ENCODE results near the gene SLC25A42.
"Not testable (repeated sequence)": the region's sequence is repeated elsewhere in the genome, so short reads cannot be mapped to it uniquely, and the experiment has no call there.

The SLC25A42 gene

GRCh38 chr19:19145684-19146608 is 82.2 kb downstream of the SLC25A42 start:
- H3K4me3 ChIP-seq (ENCODE audit: low read length): no peak overlapping the region
- peaks cover 4% of the 10 kb centered on the region for H3K4me1 ChIP-seq (ENCODE audit: control insufficient read depth, insufficient read depth, low read length)
- peak overlapping the region; percentile 79 for H3K9ac ChIP-seq (ENCODE audit: low read depth, low read length)
- H3K9me3 ChIP-seq (replicated peaks; ENCODE audit: low read length): no peaks in the 10 kb centered on the region
- peak overlapping the region; percentile 76 for H3K4me2 ChIP-seq (ENCODE audit: low read length)
- H3K27me3 ChIP-seq (ENCODE audit: control insufficient read depth, insufficient read depth, low read length): no peaks in the 10 kb centered on the region
- no peaks in the 10 kb centered on the region for H3K36me3 ChIP-seq (ENCODE audit: insufficient read depth, low read length)

DNA sequence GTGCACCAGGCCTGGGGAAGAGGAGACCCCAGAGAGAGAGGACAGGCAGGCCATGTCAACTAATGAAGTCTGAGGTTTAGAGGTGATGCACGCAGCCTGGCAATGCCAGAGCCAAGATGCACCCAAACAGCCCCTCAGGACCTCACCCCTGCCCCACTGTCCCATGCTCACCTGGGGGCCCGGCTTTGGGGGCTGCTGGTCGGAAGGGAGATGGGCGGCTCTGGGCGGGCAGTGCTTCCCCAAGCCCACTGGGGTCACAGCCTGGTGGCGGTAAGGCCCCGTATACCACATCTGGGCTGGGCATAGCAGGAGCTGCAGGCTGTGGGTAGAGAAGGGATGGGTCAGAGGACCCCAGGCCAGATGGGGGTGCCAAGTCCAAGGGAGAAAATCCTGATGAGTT is 83.1 kb downstream of the SLC25A42 start:
- Histone ChIP-seq H3K27me3 (ENCODE audit: control insufficient read depth, insufficient read depth, low read length) (no peaks in the 10 kb centered on the region), H3K9me3 (replicated peaks; ENCODE audit: low read length) (no peaks in the 10 kb centered on the region), H3K4me1 (ENCODE audit: control insufficient read depth, insufficient read depth, low read length) (peaks cover 4% of the 10 kb centered on the region), H3K4me3 (ENCODE audit: low read length) (no peak overlapping the region), H3K9ac (ENCODE audit: low read depth, low read length) (no peak overlapping the region), H3K36me3 (ENCODE audit: insufficient read depth, low read length) (no peaks in the 10 kb centered on the region), H3K4me2 (ENCODE audit: low read length) (no peak overlapping the region)

- Histone ChIP-seq H3K36me3 (ENCODE audit: insufficient read depth, low read length) (no peaks in the 10 kb centered on the region), H3K27me3 (ENCODE audit: control insufficient read depth, insufficient read depth, low read length) (no peaks in the 10 kb centered on the region), H3K9ac (ENCODE audit: low read depth, low read length) (no peak overlapping the region)
These were observed 83.5 kb downstream of the SLC25A42 start for GRCh38 chr19:19147344-19147743.

GRCh38 chr19:19148504-19148903 is 84.7 kb downstream of the SLC25A42 start:
- H3K9me3 ChIP-seq (replicated peaks; ENCODE audit: low read length); H3K9ac ChIP-seq (ENCODE audit: low read depth, low read length); H3K36me3 ChIP-seq (ENCODE audit: insufficient read depth, low read length); H3K4me1 ChIP-seq (ENCODE audit: control insufficient read depth, insufficient read depth, low read length); H3K4me3 ChIP-seq (ENCODE audit: low read length); H3K4me2 ChIP-seq (ENCODE audit: low read length); H3K27me3 ChIP-seq (ENCODE audit: control insufficient read depth, insufficient read depth, low read length): not testable (repeated sequence)

More at GRCh38 chr19:19147344-19147743, 83.5 kb downstream of the SLC25A42 start:
- H3K4me1 ChIP-seq (ENCODE audit: control insufficient read depth, insufficient read depth, low read length): peaks cover 4% of the 10 kb centered on the region
- H3K4me3 ChIP-seq (ENCODE audit: low read length): no peak overlapping the region
- H3K4me2 ChIP-seq (ENCODE audit: low read length): no peak overlapping the region
- H3K9me3 ChIP-seq (replicated peaks; ENCODE audit: low read length): no peaks in the 10 kb centered on the region

- H3K9me3 ChIP-seq (replicated peaks; ENCODE audit: low read length): no peaks in the 10 kb centered on the region
- no peak overlapping the region for H3K4me3 ChIP-seq (ENCODE audit: low read length)
- H3K36me3 ChIP-seq (ENCODE audit: insufficient read depth, low read length): no peaks in the 10 kb centered on the region
- H3K27me3 ChIP-seq (ENCODE audit: control insufficient read depth, insufficient read depth, low read length): no peaks in the 10 kb centered on the region
- no peak overlapping the region for H3K9ac ChIP-seq (ENCODE audit: low read depth, low read length)
- H3K4me1 ChIP-seq (ENCODE audit: control insufficient read depth, insufficient read depth, low read length): peaks cover 4% of the 10 kb centered on the region
- no peak overlapping the region for H3K4me2 ChIP-seq (ENCODE audit: low read length)
These were observed 85.6 kb downstream of the SLC25A42 start for GRCh38 chr19:19149435-19149834.

DNA sequence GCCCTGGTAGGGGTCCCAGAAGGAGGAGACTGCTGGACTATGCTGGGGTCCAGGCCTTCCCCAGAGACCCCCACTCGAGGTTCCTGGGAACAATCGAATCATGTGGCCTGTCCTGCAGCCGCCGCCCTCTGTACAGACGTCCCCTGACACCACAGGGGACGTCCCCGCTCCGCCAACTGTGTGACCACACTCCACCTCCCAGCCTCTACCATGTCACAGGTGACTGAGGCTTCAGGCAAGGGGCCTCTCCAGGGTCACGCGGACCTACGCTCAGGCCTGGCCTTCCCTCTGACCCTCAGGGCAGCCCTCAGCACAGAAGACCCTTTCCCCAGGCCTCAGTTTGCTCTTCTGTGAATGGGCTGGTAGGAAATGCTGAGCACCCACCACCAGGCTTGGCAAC is 87.6 kb downstream of the SLC25A42 start:
- Histone ChIP-seq H3K9ac (ENCODE audit: low read depth, low read length) (no peak overlapping the region), H3K4me2 (ENCODE audit: low read length) (no peak overlapping the region), H3K36me3 (ENCODE audit: insufficient read depth, low read length) (no peaks in the 10 kb centered on the region), H3K27me3 (ENCODE audit: control insufficient read depth, insufficient read depth, low read length) (no peaks in the 10 kb centered on the region), H3K9me3 (replicated peaks; ENCODE audit: low read length) (no peaks in the 10 kb centered on the region), H3K4me3 (ENCODE audit: low read length) (no peak overlapping the region), H3K4me1 (ENCODE audit: control insufficient read depth, insufficient read depth, low read length) (no peaks in the 10 kb centered on the region)

DNA sequence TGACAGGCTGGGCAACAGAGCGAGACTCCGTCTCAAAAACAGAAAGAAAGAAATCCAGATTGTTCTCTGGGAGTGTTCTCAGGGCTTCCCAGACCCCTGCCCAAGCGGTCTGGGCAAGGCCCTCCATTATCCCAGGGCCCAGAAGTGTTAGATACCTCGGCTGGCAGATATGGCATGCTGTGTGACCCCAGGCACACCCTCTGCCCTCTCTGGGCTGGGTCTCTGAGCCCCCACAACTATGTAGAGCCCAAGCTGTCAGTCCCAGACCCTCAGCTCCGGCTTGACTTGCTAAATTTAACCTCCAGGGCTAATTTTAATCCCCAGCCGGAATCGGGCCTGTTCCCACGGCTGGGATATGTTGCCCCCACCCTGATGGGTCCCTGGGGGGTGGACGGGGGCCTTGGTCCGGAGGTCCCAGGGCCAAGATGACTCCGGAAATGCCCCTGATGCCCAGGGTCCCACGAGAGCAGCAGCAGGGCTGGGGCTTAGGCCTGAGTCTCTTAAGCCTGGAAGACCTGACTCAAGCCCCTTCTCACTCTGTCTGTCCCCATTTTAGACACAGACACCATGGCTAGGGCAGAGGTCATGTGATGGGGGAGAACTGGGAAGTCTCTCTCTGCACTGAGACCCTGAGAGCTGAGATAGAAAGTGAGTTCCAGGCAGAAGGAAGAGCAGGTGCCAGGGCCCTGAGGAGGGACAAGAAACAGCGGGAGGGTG is 89.0 kb downstream of the SLC25A42 start:
- no peak overlapping the region for H3K4me3 ChIP-seq (ENCODE audit: low read length)
- no peak overlapping the region for H3K4me2 ChIP-seq (ENCODE audit: low read length)
- H3K27me3 ChIP-seq (ENCODE audit: control insufficient read depth, insufficient read depth, low read length): no peaks in the 10 kb centered on the region
- H3K9ac ChIP-seq (ENCODE audit: low read depth, low read length): no peak overlapping the region
- H3K4me1 ChIP-seq (ENCODE audit: control insufficient read depth, insufficient read depth, low read length): no peaks in the 10 kb centered on the region
- H3K9me3 ChIP-seq (replicated peaks; ENCODE audit: low read length): no peaks in the 10 kb centered on the region
- peaks cover 3% of the 10 kb centered on the region for H3K36me3 ChIP-seq (ENCODE audit: insufficient read depth, low read length)

DNA sequence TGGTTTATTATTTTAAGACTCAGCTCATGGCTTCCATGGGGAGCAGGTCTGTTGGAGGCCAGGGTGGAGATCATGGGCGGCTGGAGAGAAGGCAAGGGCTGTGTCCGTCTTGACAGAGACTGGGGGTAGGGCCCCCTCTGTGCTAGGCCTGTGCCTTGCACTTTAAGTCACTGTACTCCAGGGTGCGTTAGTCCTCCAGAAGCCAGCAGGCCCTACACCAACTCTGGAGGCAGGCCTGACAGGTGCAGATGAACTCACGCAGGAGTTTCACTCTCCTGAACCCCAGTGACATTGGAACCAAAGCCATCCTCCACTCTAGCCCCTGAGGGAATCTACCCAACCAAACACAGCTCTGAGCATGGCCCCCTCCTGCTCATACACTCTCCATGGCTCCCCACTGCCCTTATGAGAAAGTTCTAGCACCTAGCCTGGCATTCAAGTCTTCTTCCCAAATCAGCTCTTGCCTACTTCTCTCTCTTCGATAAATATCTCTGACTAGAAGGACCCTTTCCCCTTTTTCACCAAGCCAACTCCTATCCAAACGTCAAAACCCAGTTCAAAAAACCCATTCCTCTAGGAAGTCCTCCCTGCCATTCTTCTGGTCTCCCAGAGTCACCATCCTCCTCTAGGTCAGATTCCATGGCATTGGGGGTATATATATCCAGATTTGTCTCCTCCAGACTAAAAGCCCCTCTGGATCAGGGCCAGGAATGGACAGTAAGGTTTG is 91.1 kb downstream of the SLC25A42 start:
- H3K9ac ChIP-seq (ENCODE audit: low read depth, low read length): no peak overlapping the region
- H3K27me3 ChIP-seq (ENCODE audit: control insufficient read depth, insufficient read depth, low read length): no peaks in the 10 kb centered on the region
- H3K4me2 ChIP-seq (ENCODE audit: low read length): no peak overlapping the region
- H3K36me3 ChIP-seq (ENCODE audit: insufficient read depth, low read length): peaks cover 3% of the 10 kb centered on the region
- no peak overlapping the region for H3K4me3 ChIP-seq (ENCODE audit: low read length)
- H3K9me3 ChIP-seq (replicated peaks; ENCODE audit: low read length): no peaks in the 10 kb centered on the region
- H3K4me1 ChIP-seq (ENCODE audit: control insufficient read depth, insufficient read depth, low read length): no peaks in the 10 kb centered on the region

- Histone ChIP-seq H3K4me1 (ENCODE audit: control insufficient read depth, insufficient read depth, low read length) (no peaks in the 10 kb centered on the region), H3K9ac (ENCODE audit: low read depth, low read length) (no peak overlapping the region), H3K36me3 (ENCODE audit: insufficient read depth, low read length) (peaks cover 3% of the 10 kb centered on the region), H3K27me3 (ENCODE audit: control insufficient read depth, insufficient read depth, low read length) (no peaks in the 10 kb centered on the region), H3K4me3 (ENCODE audit: low read length) (no peak overlapping the region), H3K4me2 (ENCODE audit: low read length) (no peak overlapping the region), H3K9me3 (replicated peaks; ENCODE audit: low read length) (no peaks in the 10 kb centered on the region)
These were observed 91.9 kb downstream of the SLC25A42 start for GRCh38 chr19:19155495-19156219.

GRCh38 chr19:19157808-19158207 is 94.0 kb downstream of the SLC25A42 start:
- Histone ChIP-seq H3K4me1 (ENCODE audit: control insufficient read depth, insufficient read depth, low read length) (no peaks in the 10 kb centered on the region), H3K4me3 (ENCODE audit: low read length) (no peak overlapping the region), H3K9ac (ENCODE audit: low read depth, low read length) (no peak overlapping the region), H3K27me3 (ENCODE audit: control insufficient read depth, insufficient read depth, low read length) (no peaks in the 10 kb centered on the region), H3K9me3 (replicated peaks; ENCODE audit: low read length) (no peaks in the 10 kb centered on the region), H3K4me2 (ENCODE audit: low read length) (no peak overlapping the region), H3K36me3 (ENCODE audit: insufficient read depth, low read length) (peaks cover 3% of the 10 kb centered on the region)

DNA sequence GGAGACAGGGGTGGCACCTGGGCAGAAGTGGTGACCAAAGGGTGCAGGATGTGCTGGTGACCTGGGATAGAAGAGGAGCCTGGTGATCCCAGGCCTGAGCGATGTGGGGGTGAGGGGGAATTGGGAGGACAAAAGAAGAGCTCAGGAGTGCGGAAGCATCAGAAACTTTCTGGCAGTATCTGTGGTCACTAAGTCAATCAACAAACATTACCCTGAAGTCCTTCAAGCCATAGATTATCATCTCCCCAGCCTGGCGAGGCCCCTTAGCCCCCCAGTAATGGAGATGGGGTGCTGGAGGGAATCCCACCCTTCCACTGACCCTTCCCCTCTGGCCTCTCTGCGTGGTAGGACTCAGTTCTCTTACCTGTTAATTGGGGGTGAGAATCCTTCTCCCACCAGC is 95.7 kb downstream of the SLC25A42 start:
- Histone ChIP-seq H3K36me3 (ENCODE audit: insufficient read depth, low read length) (peaks cover 3% of the 10 kb centered on the region), H3K27me3 (ENCODE audit: control insufficient read depth, insufficient read depth, low read length) (no peaks in the 10 kb centered on the region), H3K4me1 (ENCODE audit: control insufficient read depth, insufficient read depth, low read length) (no peaks in the 10 kb centered on the region), H3K9me3 (replicated peaks; ENCODE audit: low read length) (no peaks in the 10 kb centered on the region), H3K4me3 (ENCODE audit: low read length) (no peak overlapping the region), H3K4me2 (ENCODE audit: low read length) (no peak overlapping the region), H3K9ac (ENCODE audit: low read depth, low read length) (no peak overlapping the region)

All from skeletal muscle satellite cell (primary cell).